Testis (tissue), 2 donors: ENCODE results near the gene OLFML2A.

Experiments
- POLR2A ChIP-seq: fragments of 450-650 bp; IDR thresholded peaks from one replicate; pipeline ENCODE4 v1.6.1; 2017; ENCODE audit warnings: antibody characterized with exemption, mild to moderate bottlenecking, moderate library complexity
- TF ChIP-seq, protein P1 (sequence below), 3 experiments: fragments of 450-650 bp in 2 of 3; fragments of 200-600 bp in 1 of 3; sonication (generic) in 1 of 3; IDR thresholded peaks; one replicate each; pipeline ENCODE4 v1.5.1; 2016 to 2019; ENCODE audit warnings: antibody characterized with exemption in 3 of 3, mild to moderate bottlenecking in 2 of 3, moderate library complexity in 1 of 3

DNA sequence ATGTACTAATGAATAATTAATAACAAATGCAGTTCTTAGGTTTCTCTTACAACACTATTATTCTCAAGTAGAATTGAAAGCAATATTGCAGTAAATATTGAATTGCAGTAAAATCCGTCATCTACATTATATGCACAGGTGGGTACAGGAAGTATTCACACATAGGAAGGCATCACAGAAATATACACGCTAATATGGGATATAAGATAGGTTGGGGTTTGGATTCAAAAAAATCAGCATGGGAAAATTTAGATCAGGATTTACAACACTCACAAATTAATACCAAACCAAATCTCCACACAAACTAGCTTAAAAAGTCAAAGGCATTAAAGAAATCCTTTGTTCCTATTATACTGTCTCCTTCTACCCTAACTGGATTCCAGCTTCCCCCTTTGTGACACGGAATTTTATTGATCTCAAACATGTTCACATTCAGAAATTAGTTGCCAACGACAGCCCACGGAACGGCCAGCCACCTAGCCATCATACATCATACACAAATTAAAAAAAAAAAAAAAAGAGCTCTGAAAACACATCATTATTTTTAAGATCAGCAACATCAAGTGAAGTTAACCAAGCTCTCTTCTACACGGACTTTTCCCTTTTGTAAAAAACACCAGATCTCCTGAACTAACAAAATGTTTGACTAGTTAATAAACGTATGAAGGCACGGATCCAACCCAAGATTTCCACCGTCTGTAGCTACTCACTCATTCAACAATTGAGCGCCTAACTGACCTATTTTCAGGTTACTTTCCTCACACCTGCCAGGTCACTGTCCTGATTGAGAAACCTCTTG lies 8.0 kb upstream of the OLFML2A start:
- TF ChIP-seq, protein P1, sequence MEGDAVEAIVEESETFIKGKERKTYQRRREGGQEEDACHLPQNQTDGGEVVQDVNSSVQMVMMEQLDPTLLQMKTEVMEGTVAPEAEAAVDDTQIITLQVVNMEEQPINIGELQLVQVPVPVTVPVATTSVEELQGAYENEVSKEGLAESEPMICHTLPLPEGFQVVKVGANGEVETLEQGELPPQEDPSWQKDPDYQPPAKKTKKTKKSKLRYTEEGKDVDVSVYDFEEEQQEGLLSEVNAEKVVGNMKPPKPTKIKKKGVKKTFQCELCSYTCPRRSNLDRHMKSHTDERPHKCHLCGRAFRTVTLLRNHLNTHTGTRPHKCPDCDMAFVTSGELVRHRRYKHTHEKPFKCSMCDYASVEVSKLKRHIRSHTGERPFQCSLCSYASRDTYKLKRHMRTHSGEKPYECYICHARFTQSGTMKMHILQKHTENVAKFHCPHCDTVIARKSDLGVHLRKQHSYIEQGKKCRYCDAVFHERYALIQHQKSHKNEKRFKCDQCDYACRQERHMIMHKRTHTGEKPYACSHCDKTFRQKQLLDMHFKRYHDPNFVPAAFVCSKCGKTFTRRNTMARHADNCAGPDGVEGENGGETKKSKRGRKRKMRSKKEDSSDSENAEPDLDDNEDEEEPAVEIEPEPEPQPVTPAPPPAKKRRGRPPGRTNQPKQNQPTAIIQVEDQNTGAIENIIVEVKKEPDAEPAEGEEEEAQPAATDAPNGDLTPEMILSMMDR (IDR thresholded peaks at IDR 0.05): no peak
- no peak for TF ChIP-seq POLR2A
